Measurements from ENCODE around the gene CAV1. TPM values are rescaled to one million over a fixed set of nuclear protein-coding genes. Genes with fewer than 3 reads are reported as not detected.
A peak's percentile ranks its signal among the peaks of the same experiment; 100 is the strongest.

CAV1 gene
- total and polyA plus RNA-seq, 2 experiments from 2014 or later, result 0.69 to 3.2 TPM

DNA sequence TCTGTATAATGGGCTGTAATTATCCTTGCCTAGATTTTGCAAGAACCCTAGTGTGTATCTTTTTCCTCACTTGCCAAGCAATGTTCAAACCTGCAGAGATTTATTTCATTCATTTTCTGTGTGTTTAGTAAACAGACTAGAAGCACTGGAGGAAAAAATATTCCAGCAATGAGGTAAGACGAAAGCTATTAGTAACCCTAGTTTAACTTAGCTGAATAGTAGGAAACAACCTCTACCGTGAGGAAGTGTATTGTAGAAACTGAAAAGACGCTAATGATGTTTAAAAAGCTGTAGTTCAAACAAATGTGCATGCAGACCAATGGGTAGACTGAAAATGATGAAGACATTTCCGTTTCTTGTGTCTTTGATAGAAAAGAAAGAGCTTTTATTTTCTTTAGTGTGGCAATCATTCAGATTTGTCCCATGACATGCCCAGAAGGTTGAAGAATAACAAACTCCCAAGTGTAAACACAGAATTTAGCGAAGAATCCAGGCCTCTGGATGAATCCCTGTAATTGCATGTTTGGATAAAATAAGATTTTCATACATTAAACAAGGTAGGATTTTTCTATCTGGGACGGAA is 20.7 kb downstream of the CAV1 start:
- no peak for DNase-seq (ENCODE audit: low read depth in 1 of 2, low spot score in 1 of 2)
- TF ChIP-seq, protein P1, sequence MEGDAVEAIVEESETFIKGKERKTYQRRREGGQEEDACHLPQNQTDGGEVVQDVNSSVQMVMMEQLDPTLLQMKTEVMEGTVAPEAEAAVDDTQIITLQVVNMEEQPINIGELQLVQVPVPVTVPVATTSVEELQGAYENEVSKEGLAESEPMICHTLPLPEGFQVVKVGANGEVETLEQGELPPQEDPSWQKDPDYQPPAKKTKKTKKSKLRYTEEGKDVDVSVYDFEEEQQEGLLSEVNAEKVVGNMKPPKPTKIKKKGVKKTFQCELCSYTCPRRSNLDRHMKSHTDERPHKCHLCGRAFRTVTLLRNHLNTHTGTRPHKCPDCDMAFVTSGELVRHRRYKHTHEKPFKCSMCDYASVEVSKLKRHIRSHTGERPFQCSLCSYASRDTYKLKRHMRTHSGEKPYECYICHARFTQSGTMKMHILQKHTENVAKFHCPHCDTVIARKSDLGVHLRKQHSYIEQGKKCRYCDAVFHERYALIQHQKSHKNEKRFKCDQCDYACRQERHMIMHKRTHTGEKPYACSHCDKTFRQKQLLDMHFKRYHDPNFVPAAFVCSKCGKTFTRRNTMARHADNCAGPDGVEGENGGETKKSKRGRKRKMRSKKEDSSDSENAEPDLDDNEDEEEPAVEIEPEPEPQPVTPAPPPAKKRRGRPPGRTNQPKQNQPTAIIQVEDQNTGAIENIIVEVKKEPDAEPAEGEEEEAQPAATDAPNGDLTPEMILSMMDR (IDR thresholded peaks at IDR 0.05; ENCODE audit: low read depth, low read length), result no peak
- H3K4me1 ChIP-seq (ENCODE audit: low read depth), result no peaks in the 10 kb centered on the region
- H3K27ac ChIP-seq, result peak overlapping the region; percentile 9
- H3K4me3 ChIP-seq, result no peak overlapping the region
- no peaks in the 10 kb centered on the region for H3K9me3 ChIP-seq (ENCODE audit: low read depth)
- H3K36me3 ChIP-seq, result no peaks in the 10 kb centered on the region
- no peaks in the 10 kb centered on the region for H3K27me3 ChIP-seq

DNA sequence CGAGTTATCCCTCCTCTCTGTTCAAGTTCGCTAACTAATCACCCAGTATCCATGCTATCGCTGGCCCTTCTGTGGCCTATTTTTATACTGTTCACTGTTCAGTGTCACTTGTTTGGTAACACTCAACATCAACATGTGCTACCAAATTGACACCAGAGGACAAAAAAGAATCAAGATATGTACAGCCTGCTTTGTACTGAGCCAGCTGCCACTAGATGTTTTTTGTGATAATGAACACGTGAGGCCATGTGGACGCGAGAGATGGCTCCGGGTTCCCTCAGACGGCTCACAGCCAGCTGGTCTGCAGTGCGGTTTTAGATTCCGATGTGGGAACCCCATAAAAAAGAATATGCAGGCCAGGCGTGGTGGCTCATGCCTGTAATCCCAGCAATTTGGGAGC is 21.2 kb downstream of the CAV1 start:
- Histone ChIP-seq H3K27ac (peak overlapping the region; percentile 9), H3K27me3 (no peaks in the 10 kb centered on the region), H3K4me3 (no peak overlapping the region), H3K9me3 (ENCODE audit: low read depth) (no peaks in the 10 kb centered on the region), H3K36me3 (no peaks in the 10 kb centered on the region), H3K4me1 (ENCODE audit: low read depth) (no peaks in the 10 kb centered on the region)
- TF ChIP-seq, protein P1 (IDR thresholded peaks at IDR 0.05; ENCODE audit: low read depth, low read length), result no peak
- DNase-seq (ENCODE audit: low read depth in 1 of 2, low spot score in 1 of 2), result peak in 1 of 2 donors; percentile 15

DNA sequence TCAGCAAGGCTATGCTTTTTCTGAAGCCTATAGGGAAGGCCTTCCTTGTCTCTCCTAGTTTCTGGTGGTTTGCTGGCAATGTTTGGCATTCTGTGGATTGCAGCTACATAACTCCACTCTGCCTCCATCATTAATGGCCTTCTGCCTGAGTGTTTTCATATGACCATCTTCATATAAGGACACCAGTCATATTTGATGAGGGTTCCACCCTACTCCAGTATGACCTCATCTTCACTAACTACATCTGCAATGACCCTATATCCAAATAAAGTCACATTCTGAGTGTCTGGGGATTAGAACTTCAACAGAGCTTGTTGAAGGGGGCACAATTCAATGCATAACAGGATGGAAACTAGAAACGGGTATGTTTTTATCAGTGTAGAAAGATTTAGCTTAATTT is 22.1 kb downstream of the CAV1 start:
- Histone ChIP-seq H3K9me3 (ENCODE audit: low read depth) (no peaks in the 10 kb centered on the region), H3K4me3 (no peak overlapping the region), H3K36me3 (no peaks in the 10 kb centered on the region), H3K27me3 (no peaks in the 10 kb centered on the region), H3K4me1 (ENCODE audit: low read depth) (no peaks in the 10 kb centered on the region), H3K27ac (no peak overlapping the region)
- TF ChIP-seq, protein P1 (IDR thresholded peaks at IDR 0.05; ENCODE audit: low read depth, low read length), result no peak
- DNase-seq (ENCODE audit: low read depth in 1 of 2, low spot score in 1 of 2), result no peak

DNA sequence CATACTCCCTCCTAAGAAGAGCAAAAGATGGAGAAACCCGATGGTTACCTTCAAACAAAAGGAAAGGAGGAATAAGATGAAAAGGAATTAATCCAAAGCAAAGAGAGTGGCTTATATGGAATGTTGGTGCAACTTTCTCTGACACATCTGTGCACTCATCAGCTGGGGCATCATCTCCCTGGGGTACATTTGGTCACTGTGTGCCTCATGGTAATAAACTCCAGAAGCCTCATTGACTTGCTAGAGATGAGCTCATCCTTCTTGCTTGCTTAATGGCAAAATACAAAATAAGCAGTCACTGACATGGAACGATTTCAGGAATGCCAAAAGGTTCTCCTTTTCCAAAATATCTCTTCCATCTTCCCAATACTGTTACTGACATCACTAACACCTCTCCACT is 22.5 kb downstream of the CAV1 start:
- Histone ChIP-seq H3K9me3 (ENCODE audit: low read depth) (no peaks in the 10 kb centered on the region), H3K36me3 (no peaks in the 10 kb centered on the region), H3K27ac (no peak overlapping the region), H3K4me3 (no peak overlapping the region), H3K27me3 (no peaks in the 10 kb centered on the region), H3K4me1 (ENCODE audit: low read depth) (no peaks in the 10 kb centered on the region)
- no peak for DNase-seq (ENCODE audit: low read depth in 1 of 2, low spot score in 1 of 2)
- TF ChIP-seq, protein P1 (IDR thresholded peaks at IDR 0.05; ENCODE audit: low read depth, low read length), result no peak

DNA sequence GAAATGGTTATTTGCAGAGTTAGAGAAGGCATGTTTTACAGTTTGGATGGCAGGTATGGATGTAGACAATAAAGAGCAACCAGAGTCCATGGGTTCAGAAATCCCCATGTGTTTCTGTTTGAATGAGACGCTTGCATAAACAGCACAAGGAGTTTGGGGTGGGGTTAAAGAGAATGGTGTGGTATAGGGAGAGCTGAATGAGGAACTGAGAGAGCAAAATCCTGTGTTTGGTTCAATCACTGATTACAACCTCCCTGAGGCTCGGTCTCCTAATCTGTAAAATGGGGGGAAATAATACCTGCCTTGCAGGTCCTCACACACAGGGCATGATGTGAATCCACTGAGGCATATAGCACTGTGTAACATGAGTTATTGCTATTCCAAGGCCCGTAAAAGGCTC is 23.7 kb downstream of the CAV1 start:
- DNase-seq (ENCODE audit: low read depth in 1 of 2, low spot score in 1 of 2), result no peak
- Histone ChIP-seq H3K9me3 (ENCODE audit: low read depth) (no peaks in the 10 kb centered on the region), H3K36me3 (no peaks in the 10 kb centered on the region), H3K27me3 (no peaks in the 10 kb centered on the region), H3K4me3 (no peak overlapping the region), H3K4me1 (ENCODE audit: low read depth) (no peaks in the 10 kb centered on the region), H3K27ac (no peak overlapping the region)
- TF ChIP-seq, protein P1 (IDR thresholded peaks at IDR 0.05; ENCODE audit: low read depth, low read length), result no peak

Data from cardiac muscle cell (in vitro differentiated cells and primary cell).